GM18502 (cell line): ENCODE results near the gene SOS1.
"Not testable (repeated sequence)": the region's sequence is repeated elsewhere in the genome, so short reads cannot be mapped to it uniquely, and the experiment has no call there.

Source experiments
- ATAC-seq: cut with Tn5 transposase; IDR thresholded peaks from one replicate; pipeline ENCODE4 v1.9.1; 2021; ENCODE audit warnings: mild to moderate bottlenecking; ENCODE audit not compliant: unreplicated experiment, poor library complexity

SOS1 gene

GRCh38 chr2:38937548-38937947 is 183.3 kb downstream of the SOS1 start:
- ATAC-seq, result no peak

GRCh38 chr2:38936516-38936915 is 184.3 kb downstream of the SOS1 start:
- ATAC-seq, result not testable (repeated sequence)

- ATAC-seq, result no peak
Measured at GRCh38 chr2:38935568-38936172, 185.2 kb downstream of the SOS1 start.

GRCh38 chr2:38934742-38935141 is 186.1 kb downstream of the SOS1 start:
- ATAC-seq, result no peak

- ATAC-seq, result no peak
Measured at GRCh38 chr2:38933653-38934052, 187.2 kb downstream of the SOS1 start.

GRCh38 chr2:38932586-38932985 is 188.3 kb downstream of the SOS1 start:
- ATAC-seq, result no peak
